ENCODE results near the gene AKAP8.

GRCh38 chr19:15374796-15375440, 4.7 kb downstream of the AKAP8 start:
- no peak for TF ChIP-seq CTCF (conservative IDR thresholded peaks at IDR 0.05; ENCODE audit: low read depth, low read length)
- TF ChIP-seq POLR2A (IDR thresholded peaks at IDR 0.05; ENCODE audit: low read depth, low read length) = no peak
- no peak for TF ChIP-seq RFX5 (IDR thresholded peaks at IDR 0.05; ENCODE audit: low read depth, low read length)

Data from IMR-90 (cell line).